GM13977 (cell line): ENCODE data around the gene LRCH1.

ENCODE experiments used
- DNase-seq: peaks from one replicate; pipeline ENCODE4 v3.0.0; 2012; ENCODE audit warnings: low spot score
- CTCF ChIP-seq: IDR thresholded peaks from 2 replicates; pipeline ENCODE4 v1.5.1; 2012; ENCODE audit warnings: mild to moderate bottlenecking, control low read depth; ENCODE audit not compliant: insufficient read depth; ENCODE audit errors: extremely low read depth, missing control alignments
- in situ Hi-C: fragments of 300-500 bp; cut with MboI; formaldehyde crosslinking; loops from one replicate; pipeline ENCODE4 v1.12.0; 2022; ENCODE audit warnings: low sequenced_read_pairs, low pct_unique_long_range_greater_than_20kb, mixed read lengths, inconsistent platforms; ENCODE audit not compliant: unreplicated experiment

LRCH1 gene

DNA sequence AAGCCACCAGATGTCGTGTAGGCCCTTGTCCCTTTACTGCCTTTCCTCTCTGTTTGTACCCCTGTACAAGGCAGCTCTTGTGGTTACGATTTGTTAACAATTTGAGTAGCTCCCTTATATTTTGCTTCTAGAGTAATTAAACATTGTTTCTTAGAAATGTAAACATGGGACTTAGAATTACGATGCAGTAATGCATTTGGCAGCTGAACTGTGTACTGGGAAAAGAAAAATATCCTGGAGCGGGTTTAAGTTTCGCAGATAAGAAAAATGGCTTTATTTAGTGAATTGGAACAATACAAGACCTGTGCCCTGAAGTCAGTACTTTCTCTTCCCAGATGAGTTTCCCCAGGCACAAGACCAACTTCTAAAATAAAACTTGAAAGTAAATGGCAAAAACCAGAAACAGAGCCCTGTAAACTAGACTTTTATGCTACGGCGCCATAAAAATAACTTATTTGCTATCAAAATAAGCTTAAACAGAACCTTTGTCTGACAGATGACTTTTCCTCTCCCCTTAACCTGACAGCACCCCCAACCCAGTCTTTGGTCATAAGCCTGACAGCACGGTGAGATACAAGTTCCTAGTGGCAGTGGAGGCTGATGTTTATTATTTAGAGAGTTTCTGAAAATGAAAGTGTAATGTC lies 63.0 kb downstream of the LRCH1 start:
- no peak for DNase-seq

DNA sequence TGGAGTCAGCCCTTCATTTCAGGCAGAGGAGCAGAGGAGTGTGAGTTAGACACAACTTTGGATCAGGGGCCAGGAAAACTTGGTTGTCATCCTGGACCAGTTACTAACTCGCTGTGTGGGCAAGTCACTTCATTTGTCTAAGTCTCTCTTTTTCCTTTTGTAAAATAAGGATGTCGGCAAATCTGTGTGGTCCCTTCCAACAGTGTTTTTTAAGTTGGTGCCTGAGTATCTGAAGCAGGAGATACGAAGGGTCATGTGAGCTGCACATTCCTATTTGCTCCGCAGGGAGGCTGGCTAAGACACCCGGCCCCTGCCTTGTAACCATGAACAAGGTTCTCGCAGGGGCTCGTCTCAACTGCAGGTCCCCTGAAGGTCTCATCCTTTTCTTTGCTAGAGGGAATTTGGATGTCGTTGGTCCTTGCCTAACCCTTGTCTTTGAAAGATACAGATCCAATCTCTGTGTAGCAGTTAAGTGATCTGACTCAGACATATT lies 64.3 kb downstream of the LRCH1 start:
- DNase-seq: no peak
- in situ Hi-C loops: no loop called here
- TF ChIP-seq CTCF: no peak

More for the DNA sequence above, 63.0 kb downstream of the LRCH1 start:
- in situ Hi-C loops: no loop called here
- no peak for TF ChIP-seq CTCF

GRCh38 chr13:46617885-46618284 lies 64.9 kb downstream of the LRCH1 start:
- in situ Hi-C loops: no loop called here

DNA sequence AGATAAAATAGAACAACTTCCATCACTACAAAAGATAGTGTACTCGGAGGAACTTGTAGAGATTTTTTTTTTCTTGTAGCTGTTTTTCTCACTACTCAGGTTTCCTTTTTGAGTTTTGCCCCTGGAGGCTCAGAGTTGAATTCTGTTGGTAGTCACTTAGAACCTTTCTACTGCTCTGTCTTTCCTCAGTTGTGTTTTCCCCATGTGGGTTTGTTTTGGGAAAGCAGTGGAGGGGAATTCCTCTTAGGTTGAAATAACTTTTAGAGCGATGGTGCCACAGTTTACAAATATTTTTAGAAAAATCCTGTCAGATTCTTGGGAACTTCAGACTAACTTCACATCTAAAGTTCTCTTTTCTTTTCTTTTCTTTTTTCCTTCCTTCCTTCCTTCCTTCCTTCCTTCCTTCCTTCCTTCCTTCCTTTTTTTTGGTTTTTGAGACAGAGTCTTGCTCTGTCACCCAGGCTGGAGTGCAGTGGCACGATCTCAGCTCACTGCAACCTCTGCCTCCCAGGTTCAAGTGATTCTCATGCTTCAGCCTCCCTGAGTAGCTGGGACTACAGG lies 65.8 kb downstream of the LRCH1 start:
- DNase-seq: no peak
- in situ Hi-C loops: no loop called here
- no peak for TF ChIP-seq CTCF

More at GRCh38 chr13:46617885-46618284, 64.9 kb downstream of the LRCH1 start:
- no peak for DNase-seq
- no peak for TF ChIP-seq CTCF

GRCh38 chr13:46620029-46620428 lies 67.1 kb downstream of the LRCH1 start:
- DNase-seq: no peak
- no peak for TF ChIP-seq CTCF
- in situ Hi-C loops: no loop called here

DNA sequence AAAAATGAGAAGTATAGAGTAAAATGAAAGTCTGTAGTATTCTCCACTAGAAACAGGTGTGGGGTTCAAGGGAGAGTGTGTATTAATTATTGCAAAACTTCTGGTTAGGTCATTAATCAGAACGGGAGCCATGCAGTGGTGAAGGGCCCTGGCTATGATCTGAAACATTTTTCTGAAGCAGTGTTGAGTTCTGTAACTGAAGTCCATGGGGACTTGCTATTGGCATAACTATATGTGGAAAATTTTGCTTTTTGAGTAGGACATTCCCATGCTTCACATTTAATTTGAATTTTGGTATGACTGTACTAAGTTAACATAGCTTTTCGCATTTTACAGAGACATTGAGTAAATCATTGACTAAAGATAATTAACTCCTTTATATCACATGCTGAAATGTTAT lies 67.5 kb downstream of the LRCH1 start:
- no peak for TF ChIP-seq CTCF
- in situ Hi-C loops: no loop called here
- no peak for DNase-seq

DNA sequence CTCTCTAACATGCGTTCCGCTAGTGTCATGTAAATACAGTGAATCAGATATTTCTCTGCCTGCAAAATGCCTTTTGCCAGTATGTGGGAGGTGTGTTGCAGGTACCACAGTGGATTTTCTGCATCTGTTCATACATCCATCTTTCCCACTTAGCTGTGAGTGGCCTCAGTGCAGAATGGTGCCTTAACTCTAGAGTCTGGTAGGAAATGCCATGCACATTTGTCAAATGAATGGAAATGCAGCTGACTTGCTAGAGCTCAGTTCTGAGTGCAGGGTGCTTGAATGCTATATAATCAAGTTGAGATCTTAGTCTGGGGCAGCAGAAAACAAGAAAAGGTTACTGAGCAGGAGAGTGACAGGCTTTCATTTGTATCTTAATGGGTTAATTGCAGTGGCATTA lies 68.2 kb downstream of the LRCH1 start:
- in situ Hi-C loops: no loop called here
- no peak for DNase-seq
- TF ChIP-seq CTCF: no peak
